ENCODE results near the gene HHAT.

Gene HHAT

DNA sequence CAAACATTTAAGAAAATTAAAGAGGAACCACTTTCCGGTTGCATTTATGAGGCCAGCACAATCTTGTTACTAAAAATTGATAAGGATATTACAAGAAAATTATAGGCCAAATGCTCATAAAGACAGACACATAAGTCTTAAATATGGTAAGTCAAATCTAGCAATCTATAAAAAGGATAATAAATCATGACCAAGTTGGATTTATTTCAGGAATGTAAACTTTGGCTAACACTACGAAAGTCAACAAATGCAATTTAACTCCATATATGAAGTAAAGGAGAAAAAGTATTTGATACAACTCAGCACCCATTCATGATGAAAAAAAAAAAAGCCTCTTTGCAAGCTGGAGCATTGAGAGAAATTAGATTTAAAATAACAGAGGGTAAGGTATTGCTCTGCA is 6.3 kb downstream of the HHAT start:
- no peak for DNase-seq (ENCODE audit: low read depth)
- no peak overlapping the region for H3K4me3 ChIP-seq (ENCODE audit: control insufficient read depth, low read depth, low read length)
- TF ChIP-seq CTCF (IDR thresholded peaks at IDR 0.05; ENCODE audit: control insufficient read depth, insufficient read depth, low read depth, low read length, missing control alignments), result no peak

DNA sequence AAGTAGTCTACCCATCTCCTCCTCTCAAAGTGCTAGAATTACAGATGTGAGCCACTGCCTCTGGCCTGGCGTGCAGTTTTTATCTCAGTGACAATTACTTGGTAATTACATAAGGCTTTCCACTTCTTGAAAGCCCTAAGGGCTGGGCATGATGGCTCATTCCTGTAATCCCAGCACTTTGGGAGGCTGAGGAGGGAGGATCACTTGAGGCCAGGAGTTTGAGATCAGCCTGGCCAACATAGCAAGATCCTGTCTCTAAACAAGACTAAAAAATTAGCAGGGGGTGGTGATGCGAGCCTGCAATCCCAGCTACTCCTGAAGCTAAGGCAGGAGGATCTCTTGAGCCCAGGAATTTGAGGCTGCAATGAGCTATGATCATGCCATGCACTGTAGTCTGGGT is 7.7 kb downstream of the HHAT start:
- TF ChIP-seq CTCF (IDR thresholded peaks at IDR 0.05; ENCODE audit: control insufficient read depth, insufficient read depth, low read depth, low read length, missing control alignments), result no peak
- DNase-seq (ENCODE audit: low read depth), result no peak
- no peak overlapping the region for H3K4me3 ChIP-seq (ENCODE audit: control insufficient read depth, low read depth, low read length)

DNA sequence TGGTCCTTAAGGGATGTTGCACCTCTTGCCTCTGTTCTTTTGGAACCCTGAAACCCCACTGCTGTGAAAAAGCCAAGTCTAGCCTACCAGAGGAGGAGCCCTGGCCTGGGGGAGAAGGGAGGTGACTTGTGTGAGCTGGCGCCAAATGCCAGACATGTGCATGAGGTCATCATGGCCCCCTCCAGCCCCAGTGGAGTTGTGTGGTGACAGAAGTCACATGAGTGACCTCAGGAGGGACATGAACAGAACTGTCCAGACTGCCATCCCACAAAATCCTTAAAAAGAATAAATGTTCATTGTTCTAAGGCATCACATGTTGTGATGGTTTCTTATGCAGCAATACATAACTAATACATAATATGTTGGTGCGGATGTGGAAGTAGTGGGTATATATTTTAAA is 10.8 kb downstream of the HHAT start:
- no peak overlapping the region for H3K4me3 ChIP-seq (ENCODE audit: control insufficient read depth, low read depth, low read length)
- no peak for TF ChIP-seq CTCF (IDR thresholded peaks at IDR 0.05; ENCODE audit: control insufficient read depth, insufficient read depth, low read depth, low read length, missing control alignments)
- DNase-seq (ENCODE audit: low read depth), result no peak

DNA sequence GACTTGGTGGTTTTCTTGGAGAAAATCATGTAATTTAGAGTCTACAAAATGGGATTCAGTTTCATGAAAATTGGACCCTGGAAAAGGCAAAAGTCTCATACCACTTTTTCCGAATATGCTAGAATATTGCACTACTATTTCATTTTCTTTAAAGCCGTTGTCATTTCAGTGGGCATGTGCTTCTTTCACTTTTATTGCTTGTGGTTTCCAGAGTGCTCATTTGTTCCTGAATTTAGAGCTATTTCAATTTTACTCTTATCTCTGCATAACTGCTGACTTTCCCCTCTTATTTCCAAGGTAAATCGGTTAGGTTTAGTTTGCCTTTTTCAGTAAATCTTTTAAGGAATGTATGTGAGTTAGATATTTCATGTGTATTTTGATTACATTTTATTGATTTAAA is 11.6 kb downstream of the HHAT start:
- no peak overlapping the region for H3K4me3 ChIP-seq (ENCODE audit: control insufficient read depth, low read depth, low read length)
- DNase-seq (ENCODE audit: low read depth), result no peak
- TF ChIP-seq CTCF (IDR thresholded peaks at IDR 0.05; ENCODE audit: control insufficient read depth, insufficient read depth, low read depth, low read length, missing control alignments), result no peak

DNA sequence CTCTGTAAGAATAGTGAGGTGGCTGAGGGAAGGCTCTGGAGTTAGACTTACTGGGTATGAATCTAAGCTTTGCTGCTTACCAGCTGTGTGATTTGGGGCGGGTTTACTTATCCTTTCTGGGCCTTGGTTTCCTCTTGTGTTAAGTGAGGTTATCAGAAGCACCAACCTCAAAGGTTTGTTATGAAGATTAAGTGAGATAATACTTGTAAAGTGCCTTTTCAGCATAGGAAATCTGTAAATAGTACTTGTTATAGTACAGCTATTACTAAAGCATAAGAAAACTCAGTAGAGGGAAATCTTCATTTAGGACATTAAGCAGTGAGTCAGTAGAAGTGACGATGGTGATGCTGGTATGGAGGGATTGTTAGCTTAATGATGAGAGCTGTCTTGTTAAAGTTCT is 12.1 kb downstream of the HHAT start:
- no peak for DNase-seq (ENCODE audit: low read depth)
- no peak for TF ChIP-seq CTCF (IDR thresholded peaks at IDR 0.05; ENCODE audit: control insufficient read depth, insufficient read depth, low read depth, low read length, missing control alignments)
- no peak overlapping the region for H3K4me3 ChIP-seq (ENCODE audit: control insufficient read depth, low read depth, low read length)

- DNase-seq (ENCODE audit: low read depth), result no peak
- no peak overlapping the region for H3K4me3 ChIP-seq (ENCODE audit: control insufficient read depth, low read depth, low read length)
- no peak for TF ChIP-seq CTCF (IDR thresholded peaks at IDR 0.05; ENCODE audit: control insufficient read depth, insufficient read depth, low read depth, low read length, missing control alignments)
Measured at GRCh38 chr1:210342986-210343780, 14.5 kb downstream of the HHAT start.

Measured in AG09309 (cell line).